HepG2 (cell line): ENCODE measurements around the gene HS3ST3B1. TPM values are rescaled to one million over a fixed set of nuclear protein-coding genes. Genes with fewer than 3 reads are reported as not detected.

ENCODE experiments used
- ATF6 ChIP-seq: sonication (generic); formaldehyde crosslinking; conservative IDR thresholded peaks from 2 replicates; pipeline ENCODE4 v1.4.0; 2020; ENCODE audit warnings: missing genetic modification reagents
- CTCF ChIP-seq: sonication (generic); formaldehyde crosslinking; IDR thresholded peaks from 2 replicates; pipeline ENCODE4 v1.5.0; 2020; ENCODE audit warnings: mild to moderate bottlenecking, missing genetic modification reagents, moderate library complexity
- HOXA3 ChIP-seq: sonication (generic); formaldehyde crosslinking; IDR thresholded peaks from 2 replicates; pipeline ENCODE4 v1.5.0; 2020; ENCODE audit warnings: missing genetic modification reagents
- KDM3A ChIP-seq: IDR thresholded peaks from 2 replicates; pipeline ENCODE4 v1.6.1; 2018; ENCODE audit warnings: low read depth, missing compliant biosample characterization
- ZNF83 ChIP-seq: sonication (generic); formaldehyde crosslinking; IDR thresholded peaks from 2 replicates; pipeline ENCODE4 v1.4.0; 2020; ENCODE audit warnings: missing genetic modification reagents, mild to moderate bottlenecking, borderline replicate concordance
- polyA plus RNA-seq, 8 experiments: library from polyadenylated mRNA; depleted of rRNA in 3 of 8; stranded (reverse) in 7 of 8; unstranded in 1 of 8; fragments of >200 nt; fragmentation: Illumina TruSeq in 4 of 8; extraction: Trizol in 4 of 8; gene quantifications; 2 replicates each; pipeline versions ENCODE4 v1.2.1 to v1.2.3, GENCODE V29; 2011 to 2016; ENCODE audit warnings: low read depth in 4 of 8, missing spikeins in 1 of 8, mixed read lengths in 1 of 8; ENCODE audit not compliant: insufficient read depth in 1 of 8
- total RNA-seq, 5 experiments: library from RNA; depleted of rRNA; stranded (reverse); fragments of >200 nt; fragmentation: Illumina TruSeq; extraction: Trizol; gene quantifications; 2 replicates each; pipeline ENCODE4 v1.2.3, GENCODE V29; 2016; ENCODE audit warnings: low read depth in 1 of 5

Gene HS3ST3B1
- total and polyA plus RNA-seq, 2 of the 13 experiments (the other 11 are each of a cell fraction or from before 2014, with no cell fraction given) = 15.7 to 39.5 TPM

- TF ChIP-seq CTCF (CRISPR knock-in tag) = 0 out of 2 replicates have a peak, but pooled peaks have one; percentile 5
- TF ChIP-seq ATF6 (CRISPR knock-in tag) = no peak
- TF ChIP-seq ZNF83 (CRISPR knock-in tag) = no peak
- peak; percentile 56; the same call in 1 of the 2 replicates for TF ChIP-seq HOXA3
- peak; percentile 53; the same call in 1 of the 2 replicates for TF ChIP-seq KDM3A (CRISPR knock-in tag)
Measured at GRCh38 chr17:14299280-14300141, 1.4 kb upstream of the HS3ST3B1 start (continued).
